Fibroblast of the aortic adventitia (primary cell): ENCODE data around the gene NFYA. TPM values are rescaled to one million over a fixed set of nuclear protein-coding genes. Genes with fewer than 3 reads are reported as not detected.
A peak's percentile ranks its signal among the peaks of the same experiment; 100 is the strongest.

ENCODE experiments used
- DNase-seq: peaks from one replicate; pipeline ENCODE4 v3.0.0-alpha.2; 2010; ENCODE audit warnings: low read depth
- H3K4me3 ChIP-seq: 2 replicates; pipeline ENCODE4 v1.5.1; 2011; ENCODE audit warnings: low read depth, mild to moderate bottlenecking, control low read depth, low read length, moderate library complexity
- CTCF ChIP-seq: IDR thresholded peaks from 2 replicates; pipeline ENCODE4 v1.5.1; 2011; ENCODE audit warnings: mild to moderate bottlenecking, low read length, control low read depth, inconsistent platforms; ENCODE audit not compliant: insufficient read depth
- total RNA-seq: library from RNA; depleted of rRNA; stranded (reverse); fragments of >200 nt; gene quantifications from 2 replicates; pipeline ENCODE4 v1.2.3, GENCODE V29; 2012; ENCODE audit warnings: low replicate concordance

NFYA gene
- total RNA-seq, 1 donor: 14.2 TPM

- no peak for DNase-seq
- TF ChIP-seq CTCF: no peak
Observed at GRCh38 chr6:41032830-41033229, 39.9 kb upstream of the NFYA start.

GRCh38 chr6:41033776-41034175 lies 39.0 kb upstream of the NFYA start:
- no peak overlapping the region for H3K4me3 ChIP-seq
- no peak for DNase-seq
- TF ChIP-seq CTCF: no peak

More at GRCh38 chr6:41032830-41033229, 39.9 kb upstream of the NFYA start:
- no peak overlapping the region for H3K4me3 ChIP-seq

DNA sequence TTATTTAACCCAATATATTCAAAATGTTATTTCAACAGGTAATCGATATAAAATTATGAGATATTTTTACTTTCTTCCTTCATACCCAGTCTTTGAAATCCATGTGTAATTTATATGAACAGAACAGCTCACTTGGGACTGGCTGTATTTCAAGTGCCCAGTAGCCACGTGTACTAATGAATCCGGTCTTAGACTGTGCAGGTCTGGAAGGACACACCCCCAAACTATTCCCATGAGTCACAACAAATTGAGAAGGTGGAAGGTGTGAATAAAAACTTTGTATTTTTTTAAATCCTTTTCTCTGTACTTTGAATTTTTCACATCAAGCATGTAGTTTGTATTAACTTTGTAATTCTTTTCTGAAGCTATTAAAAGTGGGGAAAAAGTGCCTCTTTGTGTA lies 36.6 kb upstream of the NFYA start:
- no peak for DNase-seq
- no peak for TF ChIP-seq CTCF

DNA sequence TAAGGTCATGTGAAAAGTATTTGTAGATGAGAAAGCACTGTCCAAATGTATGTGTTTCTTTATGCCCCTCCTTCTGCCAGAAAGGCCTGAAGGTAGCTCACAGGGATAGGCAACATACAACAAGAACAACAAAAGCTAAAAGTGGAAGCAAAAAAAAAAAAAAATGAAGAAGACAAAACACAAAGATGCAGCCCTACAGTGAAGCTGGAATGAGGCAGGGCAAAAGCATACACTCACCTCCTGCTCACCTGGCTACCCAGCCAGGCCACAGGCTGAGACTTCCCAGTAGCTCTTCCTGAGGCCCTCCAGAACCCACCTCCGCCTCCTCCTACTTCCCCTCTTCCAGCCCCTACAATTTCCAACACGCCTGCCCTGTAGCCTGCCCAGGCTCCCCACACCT lies 36.2 kb upstream of the NFYA start:
- no peak for TF ChIP-seq CTCF
- no peak for DNase-seq
- H3K4me3 ChIP-seq: no peak overlapping the region

More for the DNA sequence above, 36.6 kb upstream of the NFYA start:
- no peak overlapping the region for H3K4me3 ChIP-seq

- H3K4me3 ChIP-seq: no peak overlapping the region
- DNase-seq: peak; percentile 30
- no peak for TF ChIP-seq CTCF
Observed at GRCh38 chr6:41037107-41037900, 35.5 kb upstream of the NFYA start.

- TF ChIP-seq CTCF: no peak
- DNase-seq: no peak
- H3K4me3 ChIP-seq: no peak overlapping the region
Observed at GRCh38 chr6:41038205-41038604, 34.6 kb upstream of the NFYA start.
